ENCODE data around the gene EYA4.

EYA4 gene

GRCh38 chr6:133408132-133408531, 167.0 kb downstream of the EYA4 start:
- no peak for DNase-seq

DNA sequence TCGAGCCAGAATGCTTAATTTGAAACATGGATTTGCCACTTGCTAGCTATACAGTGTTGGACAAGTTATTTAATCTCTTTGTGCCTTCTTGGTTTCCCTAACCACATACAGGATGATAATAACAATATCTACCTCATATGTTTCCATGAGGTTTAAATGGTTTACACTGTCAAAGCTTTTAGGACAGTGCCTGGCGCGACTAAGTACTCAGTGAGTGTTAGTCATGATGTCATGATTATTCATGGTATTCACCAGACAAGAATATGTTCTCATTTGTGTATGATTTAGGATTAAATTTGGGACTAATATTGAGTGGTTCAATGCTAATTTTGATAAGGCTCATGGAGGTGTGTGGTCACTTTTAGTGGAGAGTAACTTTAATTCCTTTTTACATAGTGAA, 167.4 kb downstream of the EYA4 start:
- no peak for DNase-seq

DNA sequence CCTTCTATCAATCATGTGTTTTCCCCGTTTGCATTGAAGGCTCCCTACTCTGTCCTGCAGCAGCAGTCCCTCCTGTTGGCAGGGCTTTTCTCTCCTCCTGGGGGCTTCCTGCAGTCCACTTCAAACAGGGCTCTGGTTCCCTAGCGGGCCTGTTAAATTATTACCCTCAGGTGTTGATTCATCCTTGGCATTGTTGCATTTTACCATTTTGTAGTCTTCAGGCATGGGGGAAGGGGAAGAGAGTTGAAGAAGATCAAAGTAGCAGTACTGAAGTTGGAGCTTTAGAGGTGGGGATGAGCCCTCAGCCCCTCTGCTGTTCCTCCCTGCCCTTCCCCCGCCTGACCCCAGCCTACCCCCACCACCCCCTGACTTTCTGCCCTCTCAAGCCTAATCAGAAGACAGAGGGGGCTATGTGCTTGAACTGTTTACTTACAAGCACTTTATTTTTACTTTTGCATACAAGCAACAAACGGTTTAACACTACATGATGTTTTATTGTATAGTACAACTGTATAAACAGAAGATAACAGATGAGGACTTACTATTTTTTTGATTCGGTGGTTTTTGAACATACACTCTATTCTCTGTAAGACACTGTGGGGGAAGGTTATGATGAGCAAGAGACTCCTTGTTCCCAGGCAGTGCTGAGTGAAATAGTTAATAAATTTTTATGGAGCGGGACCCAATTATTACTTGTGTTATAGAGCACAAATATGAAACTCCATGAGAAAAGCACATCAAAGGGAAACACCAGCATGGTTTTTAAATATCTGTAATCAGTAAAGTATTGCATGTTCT, 169.7 kb downstream of the EYA4 start:
- DNase-seq: no peak

DNA sequence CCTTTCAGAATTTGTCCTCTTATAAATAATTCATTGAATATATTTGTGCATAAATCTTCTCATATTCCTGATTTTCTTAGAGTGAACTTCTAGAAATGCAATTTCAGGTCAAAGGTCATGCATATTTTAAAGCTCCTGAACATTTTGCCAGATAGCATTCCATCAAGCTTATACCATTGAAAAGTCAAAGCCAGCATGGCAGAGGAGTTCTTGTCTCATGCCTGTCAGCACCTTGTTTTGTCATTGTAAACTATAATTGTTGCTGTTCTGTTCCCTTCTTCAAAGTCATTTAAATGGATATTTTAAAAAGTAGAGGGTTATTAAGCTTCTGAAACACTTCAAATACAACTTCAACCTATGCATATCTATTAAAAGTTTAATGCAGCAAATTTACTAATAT, 170.6 kb downstream of the EYA4 start:
- DNase-seq: no peak

DNA sequence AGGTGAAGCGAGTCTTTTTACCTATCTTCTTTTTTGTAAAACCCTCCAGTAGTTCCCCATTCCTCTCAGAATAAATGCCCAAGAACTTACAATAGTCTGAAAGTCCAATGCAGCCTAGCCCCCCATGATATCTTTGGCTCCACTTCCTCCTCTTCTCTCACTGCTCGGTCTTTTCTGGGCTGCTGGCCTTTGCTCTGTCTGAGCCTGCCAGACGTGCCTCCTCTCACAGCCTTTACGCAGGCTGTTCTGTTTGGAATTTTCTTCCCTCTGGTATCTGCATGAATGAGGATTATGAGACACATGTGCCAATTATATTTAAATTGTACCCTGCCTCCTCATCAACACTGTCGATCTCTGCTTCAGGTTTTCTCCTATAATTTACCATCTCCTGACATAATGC, 174.1 kb downstream of the EYA4 start:
- no peak for DNase-seq

GRCh38 chr6:133418108-133418507, 177.0 kb downstream of the EYA4 start:
- no peak for DNase-seq

DNA sequence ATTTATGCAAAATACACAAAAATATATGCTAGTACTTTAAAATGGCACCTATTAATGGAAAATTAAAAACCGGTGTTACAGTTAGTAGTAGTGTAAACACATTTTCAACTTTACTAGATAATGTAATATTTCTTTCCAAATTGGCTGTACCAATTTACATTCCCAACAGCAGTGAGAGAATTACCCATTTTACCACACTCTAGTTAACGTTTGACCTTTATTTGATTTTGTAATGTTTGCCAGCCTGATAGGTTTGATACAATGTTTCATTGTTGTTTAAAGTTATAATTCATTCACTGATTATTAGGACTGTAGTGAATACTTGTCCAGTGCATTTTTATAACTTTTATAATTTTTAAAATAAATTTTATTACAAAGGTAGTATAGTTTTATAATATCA, 182.1 kb downstream of the EYA4 start:
- no peak for DNase-seq

- no peak for DNase-seq
Measured at GRCh38 chr6:133424359-133424758, 183.2 kb downstream of the EYA4 start.

GRCh38 chr6:133426038-133426437, 184.9 kb downstream of the EYA4 start:
- no peak for DNase-seq

DNA sequence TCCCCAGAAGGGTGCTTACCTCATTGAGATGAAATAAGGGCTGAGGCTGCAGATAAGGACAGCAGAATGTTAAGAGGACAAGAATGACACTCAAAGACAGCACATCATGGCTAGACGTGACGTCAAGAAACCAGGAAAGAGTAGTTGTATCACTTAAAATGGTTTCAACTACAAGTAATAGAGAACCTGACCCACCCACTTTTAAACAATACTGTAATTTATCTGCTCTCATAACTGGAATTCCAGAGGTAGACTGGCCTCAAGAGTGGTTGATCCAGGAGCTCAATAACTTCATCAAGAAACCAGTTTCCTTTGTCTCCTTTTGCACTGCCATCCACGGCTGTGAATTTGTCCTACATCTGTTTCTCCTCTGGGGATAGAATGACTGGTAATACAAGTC, 187.1 kb downstream of the EYA4 start:
- DNase-seq: no peak

- DNase-seq: no peak
Measured at GRCh38 chr6:133430530-133430929, 189.4 kb downstream of the EYA4 start.

DNA sequence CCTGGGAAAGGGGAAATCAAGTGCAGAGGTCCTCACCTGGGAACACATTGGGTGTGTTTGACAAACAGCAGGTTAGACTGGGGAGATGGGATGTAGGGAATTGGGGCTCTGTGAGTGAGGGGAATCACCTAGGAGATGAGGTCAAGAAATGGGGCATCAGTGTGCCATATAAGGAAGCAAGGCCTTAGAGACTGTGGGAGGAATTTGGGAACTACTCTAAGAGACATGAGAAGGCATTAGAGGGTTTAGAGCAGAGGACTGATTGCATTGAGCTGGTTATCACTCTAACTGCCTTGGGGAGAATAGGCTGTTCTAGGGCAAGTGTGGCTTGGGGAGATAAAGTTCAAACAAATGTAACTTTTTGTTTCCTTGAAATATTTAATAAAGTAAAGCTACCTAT, 189.9 kb downstream of the EYA4 start:
- no peak for DNase-seq

- DNase-seq: no peak
Measured at GRCh38 chr6:133432021-133432989, 191.1 kb downstream of the EYA4 start.

GRCh38 chr6:133435065-133435728, 194.0 kb downstream of the EYA4 start:
- DNase-seq: no peak

DNA sequence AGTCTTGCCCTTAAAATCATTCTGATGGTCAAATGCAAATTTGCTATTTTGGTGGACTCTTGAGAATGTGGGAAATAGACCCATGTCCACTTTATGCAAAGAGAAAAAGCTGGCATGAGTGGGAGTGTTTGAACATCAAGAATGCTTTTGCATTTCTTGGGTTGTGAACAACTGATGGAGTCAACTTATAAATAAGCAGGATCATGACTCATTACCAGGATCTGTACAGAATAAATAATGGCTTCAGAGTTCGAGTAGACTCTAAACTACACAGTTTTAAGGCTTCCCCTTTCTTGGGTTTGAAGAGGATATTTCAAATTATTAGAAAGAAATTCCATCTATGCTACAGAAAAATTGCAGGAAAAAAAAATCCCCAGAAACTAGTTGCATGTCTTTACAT, 195.5 kb downstream of the EYA4 start:
- DNase-seq: no peak

- no peak for DNase-seq
Measured at GRCh38 chr6:133441491-133441890, 200.3 kb downstream of the EYA4 start.

DNA sequence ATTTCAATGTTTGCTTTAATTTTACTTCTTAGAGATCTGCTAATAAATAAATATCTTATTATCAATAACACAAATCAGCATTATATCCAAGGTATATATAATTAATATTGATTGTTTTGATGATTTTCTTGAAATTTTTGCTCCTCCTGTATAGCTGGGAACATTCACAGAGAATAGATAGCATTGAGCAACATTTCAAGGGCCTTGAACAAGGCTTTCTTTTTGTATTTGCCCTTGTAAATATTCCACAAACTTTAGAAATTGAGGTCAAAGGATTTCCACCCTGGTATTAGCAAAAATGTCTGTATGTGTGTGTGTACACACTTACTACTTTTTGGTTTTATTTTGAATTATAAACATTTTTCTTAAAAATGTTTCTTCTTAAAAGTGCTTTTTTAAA, 205.6 kb downstream of the EYA4 start:
- no peak for DNase-seq

DNA sequence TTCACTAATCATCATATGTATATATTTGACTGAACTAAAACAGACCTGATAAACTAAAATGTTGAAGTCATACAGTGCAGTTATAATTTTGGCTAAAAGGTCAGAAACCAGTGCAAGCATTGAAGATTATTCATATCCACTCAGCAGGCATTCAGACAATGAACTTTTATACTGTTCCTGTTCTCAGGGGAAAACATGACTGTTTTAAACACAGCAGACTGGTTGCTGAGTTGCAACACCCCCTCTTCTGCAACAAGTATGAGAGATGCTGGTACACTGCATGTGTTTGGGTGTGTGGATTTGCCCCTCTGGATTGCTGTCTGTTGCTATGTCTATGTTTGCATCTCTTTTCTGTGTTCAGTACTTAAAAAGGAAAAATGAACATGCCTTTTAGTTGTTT, 206.8 kb downstream of the EYA4 start:
- DNase-seq: no peak

GRCh38 chr6:133456439-133456838, 215.3 kb downstream of the EYA4 start:
- no peak for DNase-seq

- no peak for DNase-seq
Measured at GRCh38 chr6:133456944-133457343, 215.8 kb downstream of the EYA4 start.

- DNase-seq: no peak
Measured at GRCh38 chr6:133460101-133460500, 218.9 kb downstream of the EYA4 start.

DNA sequence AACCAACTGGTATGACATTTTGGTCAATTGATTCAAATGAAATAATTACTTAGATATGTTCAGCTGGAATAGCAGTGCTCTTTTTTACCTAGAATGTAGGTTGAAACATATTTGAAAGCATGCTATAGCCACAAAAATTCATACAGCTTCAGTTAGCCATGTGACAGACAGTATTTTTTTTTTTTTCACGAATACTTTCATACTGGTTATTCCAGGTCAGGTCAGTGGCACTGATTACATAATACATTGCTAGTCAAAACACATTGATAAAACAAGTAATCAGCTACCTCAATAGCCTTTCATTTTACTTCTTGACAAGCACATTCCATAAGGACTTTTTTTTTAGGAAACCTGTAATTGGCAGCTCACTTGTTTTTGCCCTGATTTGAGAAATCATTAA, 222.6 kb downstream of the EYA4 start:
- no peak for DNase-seq

GRCh38 chr6:133466680-133467079, 225.5 kb downstream of the EYA4 start:
- DNase-seq: no peak

All from SW 1271 (cell line).